GM12875 (cell line): Measurements from ENCODE around the gene TUBGCP6.

ENCODE experiments used
- H3K4me3 ChIP-seq: one replicate; pipeline ENCODE4 v1.5.1; 2011; ENCODE audit warnings: low read depth, low read length, control low read depth
- CTCF ChIP-seq: IDR thresholded peaks from 2 replicates; pipeline ENCODE4 v1.5.1; 2011; ENCODE audit warnings: low read depth, mild to moderate bottlenecking, control low read depth, inconsistent platforms, low read length, moderate library complexity, borderline replicate concordance; ENCODE audit not compliant: insufficient read depth

The TUBGCP6 gene

GRCh38 chr22:50182176-50183081 lies 62.4 kb downstream of the TUBGCP6 start:
- no peak overlapping the region for H3K4me3 ChIP-seq
- no peak for TF ChIP-seq CTCF

- no peak for TF ChIP-seq CTCF
- H3K4me3 ChIP-seq, result no peak overlapping the region
Observed at GRCh38 chr22:50180727-50181521, 63.9 kb downstream of the TUBGCP6 start.

GRCh38 chr22:50179937-50180726 lies 64.7 kb downstream of the TUBGCP6 start:
- no peak for TF ChIP-seq CTCF
- H3K4me3 ChIP-seq, result no peak overlapping the region

- H3K4me3 ChIP-seq, result no peak overlapping the region
- no peak for TF ChIP-seq CTCF
Observed at GRCh38 chr22:50178871-50179869, 65.7 kb downstream of the TUBGCP6 start.

- TF ChIP-seq CTCF, result no peak
- H3K4me3 ChIP-seq, result no peak overlapping the region
Observed at GRCh38 chr22:50178471-50178864, 66.4 kb downstream of the TUBGCP6 start.
